ENCODE measurements around the gene SFXN3. TPM values are rescaled to one million over a fixed set of nuclear protein-coding genes. Genes with fewer than 3 reads are reported as not detected.

The SFXN3 gene
- total RNA-seq, 4 donors from 2014 or later, result 47.8 to 442 (median 53.1) TPM

- H3K4me1 ChIP-seq, result peaks cover 12 to 44% (median 23%) of the 10 kb centered on the region in 4 donors
- no peaks in the 10 kb centered on the region for H3K27me3 ChIP-seq
- H3K27ac ChIP-seq, result no peak overlapping the region
- in situ Hi-C loops (cut with MboI; ENCODE audit: low pct_ligation_motif_present in 1 of 4, low pct_unique_long_range_greater_than_20kb in 1 of 4, low sequenced_read_pairs in 3 of 4) (no loop called here), intact Hi-C loops (cut with DNase I; ENCODE audit: low total_unique reads) (no loop called here)
- TF ChIP-seq EP300 (IDR thresholded peaks at IDR 0.05; ENCODE audit: low read depth), result no peak
- TF ChIP-seq POLR2A (IDR thresholded peaks at IDR 0.05), result no peak
- TF ChIP-seq CTCF (IDR thresholded peaks at IDR 0.05), result no peak
- no peak for DNase-seq
- 67 to 95% methylated on average over 1 to 23 of the region's 23 CpGs for WGBS, 2 donors (ENCODE audit: low coverage in 1 of 2)
- H3K4me3 ChIP-seq, result no peak overlapping the region
- peaks cover 0 to 15% (median 5%) of the 10 kb centered on the region in 4 donors for H3K36me3 ChIP-seq
- no peaks in the 10 kb centered on the region for H3K9me3 ChIP-seq
Observed at GRCh38 chr10:101005361-101005760, 25.7 kb upstream of the SFXN3 start.

GRCh38 chr10:101005869-101006567 is 25.0 kb upstream of the SFXN3 start:
- in situ Hi-C loops (cut with MboI; ENCODE audit: low pct_ligation_motif_present in 1 of 4, low pct_unique_long_range_greater_than_20kb in 1 of 4, low sequenced_read_pairs in 3 of 4), result no loop called here
- TF ChIP-seq POLR2AphosphoS5 (IDR thresholded peaks at IDR 0.05) (no peak), CTCF (IDR thresholded peaks at IDR 0.05) (no peak), POLR2A (IDR thresholded peaks at IDR 0.05) (no peak), EP300 (IDR thresholded peaks at IDR 0.05; ENCODE audit: low read depth) (no peak)
- peaks cover 0 to 15% (median 5%) of the 10 kb centered on the region in 4 donors for H3K36me3 ChIP-seq

GRCh38 chr10:101006593-101007098 is 24.4 kb upstream of the SFXN3 start:
- no peak for DNase-seq
- TF ChIP-seq CTCF (IDR thresholded peaks at IDR 0.05) (no peak), POLR2A (IDR thresholded peaks at IDR 0.05) (no peak), POLR2AphosphoS5 (IDR thresholded peaks at IDR 0.05) (no peak), EP300 (IDR thresholded peaks at IDR 0.05; ENCODE audit: low read depth) (no peak)
- Histone ChIP-seq H3K27me3 (no peaks in the 10 kb centered on the region), H3K4me3 (no peak overlapping the region), H3K9me3 (no peaks in the 10 kb centered on the region), H3K4me1 (peaks cover 9 to 31% (median 11%) of the 10 kb centered on the region in 4 donors), H3K36me3 (peaks cover 0 to 15% (median 5%) of the 10 kb centered on the region in 4 donors), H3K27ac (peak overlapping the region; percentile 50 to 67 (median 55))
- in situ Hi-C loops (cut with MboI; ENCODE audit: low pct_ligation_motif_present in 1 of 4, low pct_unique_long_range_greater_than_20kb in 1 of 4, low sequenced_read_pairs in 3 of 4) (no loop called here), intact Hi-C loops (cut with DNase I; ENCODE audit: low total_unique reads) (no loop called here)
- 53 to 87% methylated on average over 3 to 30 of the region's 33 CpGs for WGBS, 2 donors (ENCODE audit: low coverage in 1 of 2)

More at GRCh38 chr10:101005869-101006567, 25.0 kb upstream of the SFXN3 start:
- peaks cover 12 to 37% (median 16%) of the 10 kb centered on the region in 4 donors for H3K4me1 ChIP-seq
- no peaks in the 10 kb centered on the region for H3K9me3 ChIP-seq
- H3K27ac ChIP-seq, result peak overlapping the region in 3 of 4 donors; percentile 50 to 67 (median 54)
- DNase-seq, result no peak
- WGBS, 2 donors (ENCODE audit: low coverage in 1 of 2), result 83% methylated on average over 4 of the region's 4 CpGs; no CpG with 5 or more reads in 1 of the 2 donors
- intact Hi-C loops (cut with DNase I; ENCODE audit: low total_unique reads), result no loop called here
- no peak overlapping the region for H3K4me3 ChIP-seq
- no peaks in the 10 kb centered on the region for H3K27me3 ChIP-seq

- intact Hi-C loops (cut with DNase I; ENCODE audit: low total_unique reads) (no loop called here), in situ Hi-C loops (cut with MboI; ENCODE audit: low pct_ligation_motif_present in 1 of 4, low pct_unique_long_range_greater_than_20kb in 1 of 4, low sequenced_read_pairs in 3 of 4) (no loop called here)
- WGBS, 2 donors (ENCODE audit: low coverage in 1 of 2), result 43 to 64% methylated on average over 4 to 8 of the region's 11 CpGs
- no peak for TF ChIP-seq POLR2A (IDR thresholded peaks at IDR 0.05)
- no peak for TF ChIP-seq EP300 (IDR thresholded peaks at IDR 0.05; ENCODE audit: low read depth)
- TF ChIP-seq CTCF (IDR thresholded peaks at IDR 0.05), result no peak
- no peak for TF ChIP-seq POLR2AphosphoS5 (IDR thresholded peaks at IDR 0.05)
- Histone ChIP-seq H3K36me3 (peaks cover 0 to 15% (median 5%) of the 10 kb centered on the region in 4 donors), H3K9me3 (no peaks in the 10 kb centered on the region), H3K4me3 (no peak overlapping the region), H3K4me1 (peaks cover 3 to 26% (median 6%) of the 10 kb centered on the region in 4 donors), H3K27me3 (no peaks in the 10 kb centered on the region), H3K27ac (peak overlapping the region; percentile 50 to 67 (median 55))
- DNase-seq, result no peak
Observed at GRCh38 chr10:101007099-101007711, 23.8 kb upstream of the SFXN3 start.
